GM18951 (cell line): Measurements from ENCODE around the gene RPS8.
"Not testable (repeated sequence)": the region's sequence is repeated elsewhere in the genome, so short reads cannot be mapped to it uniquely, and the experiment has no call there.

ENCODE experiments used
- POLR2A ChIP-seq: IDR thresholded peaks from 4 replicates; pipeline ENCODE4 v1.6.1; 2011; ENCODE audit warnings: mild to moderate bottlenecking; ENCODE audit not compliant: insufficient read length, insufficient read depth; ENCODE audit errors: extremely low read depth
- in situ Hi-C: fragments of 300-500 bp; cut with MboI; formaldehyde crosslinking; loops from one replicate; pipeline ENCODE4 v1.12.0; 2022; ENCODE audit warnings: low sequenced_read_pairs, mixed read lengths, inconsistent platforms; ENCODE audit not compliant: unreplicated experiment

The RPS8 gene

GRCh38 chr1:44775078-44775929, at the start of gene RPS8:
TSS of gene RPS8 (plus strand) at chr1:44775540. CDS start at chr1:44775597, 57 bp downstream.
- TF ChIP-seq POLR2A = peak; percentile 99
- in situ Hi-C loops = no loop called here

GRCh38 chr1:44730741-44731512, 44.4 kb upstream of the RPS8 start, which contains the start of gene RNU5D-1:
TSS of gene RNU5D-1 (minus strand) at chr1:44731170.
- TF ChIP-seq POLR2A = peak; percentile 98
- in situ Hi-C loops = no loop called here

- in situ Hi-C loops = no loop called here
- no peak for TF ChIP-seq POLR2A
Measured at GRCh38 chr1:44733365-44733764, 42.0 kb upstream of the RPS8 start.

- in situ Hi-C loops = no loop called here
Measured at GRCh38 chr1:44733784-44734183, 41.6 kb upstream of the RPS8 start.

GRCh38 chr1:44735992-44736391, 39.3 kb upstream of the RPS8 start:
- no peak for TF ChIP-seq POLR2A

More at GRCh38 chr1:44733784-44734183, 41.6 kb upstream of the RPS8 start:
- no peak for TF ChIP-seq POLR2A

GRCh38 chr1:44738953-44739306, 36.4 kb upstream of the RPS8 start:
- in situ Hi-C loops = not testable (repeated sequence)

More at GRCh38 chr1:44735992-44736391, 39.3 kb upstream of the RPS8 start:
- in situ Hi-C loops = no loop called here

- peak; percentile 97 for TF ChIP-seq POLR2A
- in situ Hi-C loops = no loop called here
Measured at GRCh38 chr1:44739307-44740178, 35.8 kb upstream of the RPS8 start, which contains the start of gene KIF2C. TSS of gene KIF2C (plus strand) at chr1:44739837. CDS start at chr1:44739933, 96 bp downstream.

GRCh38 chr1:44740179-44740617, 35.1 kb upstream of the RPS8 start:
- in situ Hi-C loops = no loop called here
- TF ChIP-seq POLR2A = no peak

- TF ChIP-seq POLR2A = no peak
- in situ Hi-C loops = no loop called here
Measured at GRCh38 chr1:44743211-44743610, 32.1 kb upstream of the RPS8 start.

GRCh38 chr1:44747878-44748277, 27.5 kb upstream of the RPS8 start:
- in situ Hi-C loops = no loop called here
- TF ChIP-seq POLR2A = no peak

GRCh38 chr1:44757420-44757819, 17.9 kb upstream of the RPS8 start:
- no peak for TF ChIP-seq POLR2A
- in situ Hi-C loops = no loop called here

GRCh38 chr1:44759077-44759476, 16.3 kb upstream of the RPS8 start:
- TF ChIP-seq POLR2A = no peak
- in situ Hi-C loops = no loop called here

GRCh38 chr1:44760876-44761275, 14.5 kb upstream of the RPS8 start:
- no peak for TF ChIP-seq POLR2A
- in situ Hi-C loops = no loop called here

- in situ Hi-C loops = not testable (repeated sequence)
Measured at GRCh38 chr1:44766421-44766820, 8.9 kb upstream of the RPS8 start.
